BE2C (cell line): ENCODE measurements around the gene TAF12.
"Not testable (repeated sequence)": the region's sequence is repeated elsewhere in the genome, so short reads cannot be mapped to it uniquely, and the experiment has no call there.

Experiments
- DNase-seq: peaks from one replicate; pipeline ENCODE4 v3.0.0-alpha.2; 2020
- H3K27me3 ChIP-seq: fragments of 250-450 bp; sonication (Bioruptor Pico); 2 replicates; pipeline ENCODE4 v1.5.1; 2020; ENCODE audit warnings: mild to moderate bottlenecking
- H3K36me3 ChIP-seq: fragments of 250-450 bp; sonication (Bioruptor Pico); 2 replicates; pipeline ENCODE4 v1.5.1; 2020; ENCODE audit warnings: mild to moderate bottlenecking
- H3K4me1 ChIP-seq: fragments of 250-450 bp; sonication (Bioruptor Pico); 2 replicates; pipeline ENCODE4 v1.5.1; 2020
- H3K4me3 ChIP-seq: 2 replicates; pipeline ENCODE4 v1.5.1; 2011; ENCODE audit warnings: low read depth, low read length
- H3K9me3 ChIP-seq: fragments of 250-450 bp; sonication (Bioruptor Pico); 2 replicates; pipeline ENCODE4 v1.5.1; 2020
- TF ChIP-seq, protein P1 (sequence below): IDR thresholded peaks from 2 replicates; pipeline ENCODE4 v1.5.1; 2012; ENCODE audit warnings: mild to moderate bottlenecking, low read depth, low read length

Gene TAF12

GRCh38 chr1:28595412-28596191 lies 47.3 kb downstream of the TAF12 start:
- Histone ChIP-seq H3K4me3 (no peak overlapping the region), H3K9me3 (no peaks in the 10 kb centered on the region), H3K4me1 (no peaks in the 10 kb centered on the region), H3K27me3 (no peaks in the 10 kb centered on the region), H3K36me3 (no peaks in the 10 kb centered on the region)
- TF ChIP-seq, protein P1, sequence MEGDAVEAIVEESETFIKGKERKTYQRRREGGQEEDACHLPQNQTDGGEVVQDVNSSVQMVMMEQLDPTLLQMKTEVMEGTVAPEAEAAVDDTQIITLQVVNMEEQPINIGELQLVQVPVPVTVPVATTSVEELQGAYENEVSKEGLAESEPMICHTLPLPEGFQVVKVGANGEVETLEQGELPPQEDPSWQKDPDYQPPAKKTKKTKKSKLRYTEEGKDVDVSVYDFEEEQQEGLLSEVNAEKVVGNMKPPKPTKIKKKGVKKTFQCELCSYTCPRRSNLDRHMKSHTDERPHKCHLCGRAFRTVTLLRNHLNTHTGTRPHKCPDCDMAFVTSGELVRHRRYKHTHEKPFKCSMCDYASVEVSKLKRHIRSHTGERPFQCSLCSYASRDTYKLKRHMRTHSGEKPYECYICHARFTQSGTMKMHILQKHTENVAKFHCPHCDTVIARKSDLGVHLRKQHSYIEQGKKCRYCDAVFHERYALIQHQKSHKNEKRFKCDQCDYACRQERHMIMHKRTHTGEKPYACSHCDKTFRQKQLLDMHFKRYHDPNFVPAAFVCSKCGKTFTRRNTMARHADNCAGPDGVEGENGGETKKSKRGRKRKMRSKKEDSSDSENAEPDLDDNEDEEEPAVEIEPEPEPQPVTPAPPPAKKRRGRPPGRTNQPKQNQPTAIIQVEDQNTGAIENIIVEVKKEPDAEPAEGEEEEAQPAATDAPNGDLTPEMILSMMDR = no peak
- no peak for DNase-seq

- H3K27me3 ChIP-seq, H3K36me3 ChIP-seq, H3K4me1 ChIP-seq, DNase-seq, H3K4me3 ChIP-seq, H3K9me3 ChIP-seq: not testable (repeated sequence)
These were observed 48.0 kb downstream of the TAF12 start for GRCh38 chr1:28594686-28595411.

GRCh38 chr1:28593988-28594356 lies 48.9 kb downstream of the TAF12 start:
- not testable (repeated sequence) for H3K4me3 ChIP-seq, H3K4me1 ChIP-seq, H3K9me3 ChIP-seq, DNase-seq, H3K36me3 ChIP-seq, H3K27me3 ChIP-seq

GRCh38 chr1:28592321-28593071 lies 50.4 kb downstream of the TAF12 start:
- no peak for DNase-seq
- no peaks in the 10 kb centered on the region for H3K9me3 ChIP-seq
- H3K27me3 ChIP-seq = no peaks in the 10 kb centered on the region
- peak overlapping the region; percentile 44 for H3K4me3 ChIP-seq
- TF ChIP-seq, protein P1 = no peak
- H3K4me1 ChIP-seq = no peaks in the 10 kb centered on the region
- H3K36me3 ChIP-seq = no peaks in the 10 kb centered on the region

DNA sequence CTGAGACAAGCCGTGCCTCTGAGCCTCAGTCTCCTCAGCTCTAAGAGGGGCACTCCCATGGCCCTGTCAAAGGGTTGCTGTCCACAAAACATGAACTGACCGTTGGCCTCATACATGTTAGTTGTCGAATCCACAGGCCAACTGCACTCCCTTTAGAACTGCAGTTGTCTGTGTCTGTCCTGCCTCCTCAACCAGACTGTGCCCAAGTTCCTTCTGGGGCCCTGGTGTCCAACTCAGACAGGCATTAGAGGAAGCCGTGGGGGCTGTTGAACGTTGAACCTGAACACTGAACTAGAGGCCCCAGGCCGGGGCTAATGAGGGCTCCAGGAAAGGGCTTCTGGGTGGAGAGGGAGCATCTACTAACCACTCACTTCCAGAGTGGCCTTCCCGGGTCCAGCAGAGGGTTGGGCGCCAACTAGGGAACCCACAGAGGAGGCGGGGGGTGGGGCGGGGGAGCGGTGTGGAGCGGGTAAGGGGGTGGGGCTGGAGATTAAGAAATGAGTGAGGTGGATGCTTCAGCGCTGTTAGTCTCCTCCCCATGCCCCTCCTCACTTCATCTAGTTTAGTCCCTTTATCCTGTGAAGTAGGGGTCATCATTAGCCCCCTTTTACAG lies 51.1 kb downstream of the TAF12 start, which contains the start of gene RAB42:
Gene RAB42, plus strand, starts transcription at position 558 of the 613 bp plus-strand sequence. CDS start 247 bp downstream, outside the sequence.
- Histone ChIP-seq H3K4me3 (peak within 1 kb of the TSS; percentile 44), H3K9me3 (no peaks in the 10 kb centered on the region), H3K27me3 (no peaks in the 10 kb centered on the region), H3K4me1 (no peaks in the 10 kb centered on the region), H3K36me3 (no peaks in the 10 kb centered on the region)
- no peak for DNase-seq
- TF ChIP-seq, protein P1 = no peak

- not testable (repeated sequence) for H3K36me3 ChIP-seq, H3K27me3 ChIP-seq, H3K9me3 ChIP-seq, DNase-seq, H3K4me1 ChIP-seq, H3K4me3 ChIP-seq
These were observed 56.1 kb downstream of the TAF12 start for GRCh38 chr1:28586585-28587391.

DNA sequence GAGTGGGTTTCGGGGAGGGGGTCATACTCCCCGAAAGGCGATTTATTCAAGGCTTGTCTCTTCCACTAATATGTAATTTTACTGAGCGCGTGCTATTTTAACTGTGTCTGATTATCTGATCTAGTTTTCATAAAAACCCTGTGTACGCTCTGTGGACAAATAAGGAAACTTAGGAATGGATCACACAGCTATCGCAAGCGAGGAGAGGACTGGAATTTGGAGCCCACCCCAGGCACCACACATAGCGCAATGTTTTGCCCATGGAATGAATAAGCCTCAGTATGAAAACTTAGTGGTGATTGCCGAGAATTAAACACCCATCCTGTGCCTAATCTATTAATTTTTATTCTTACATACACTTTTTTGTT lies 60.6 kb downstream of the TAF12 start:
- Histone ChIP-seq H3K4me3 (peak overlapping the region; percentile 94), H3K27me3 (no peaks in the 10 kb centered on the region), H3K4me1 (no peaks in the 10 kb centered on the region), H3K9me3 (no peaks in the 10 kb centered on the region), H3K36me3 (peaks cover 36% of the 10 kb centered on the region)
- no peak for DNase-seq
- TF ChIP-seq, protein P1 = no peak
